BLaER1 (cell line): Measurements from ENCODE around the gene PHF14.

Experiments
- H3K27ac ChIP-seq: shearing (Covaris generic); formaldehyde crosslinking; 2 replicates; pipeline ENCODE4 v1.8.1; 2022
- H3K27me3 ChIP-seq: shearing (Covaris generic); formaldehyde crosslinking; 2 replicates; pipeline ENCODE4 v1.8.1; 2022
- H3K36me3 ChIP-seq: shearing (Covaris generic); formaldehyde crosslinking; 2 replicates; pipeline ENCODE4 v1.8.1; 2022
- H3K4me1 ChIP-seq: shearing (Covaris generic); formaldehyde crosslinking; 2 replicates; pipeline ENCODE4 v1.8.1; 2022
- H3K4me2 ChIP-seq: shearing (Covaris generic); formaldehyde crosslinking; 2 replicates; pipeline ENCODE4 v1.8.1; 2022
- H3K4me3 ChIP-seq: shearing (Covaris generic); formaldehyde crosslinking; 2 replicates; pipeline ENCODE4 v1.8.1; 2022
- H3K9ac ChIP-seq: shearing (Covaris generic); formaldehyde crosslinking; 2 replicates; pipeline ENCODE4 v1.8.1; 2022
- H3K9me3 ChIP-seq: shearing (Covaris generic); formaldehyde crosslinking; 2 replicates; pipeline ENCODE4 v1.8.1; 2022
- H4K20me1 ChIP-seq: shearing (Covaris generic); formaldehyde crosslinking; 2 replicates; pipeline ENCODE4 v1.8.1; 2022
- Cebpa-rat ChIP-seq: shearing (Covaris generic); IDR thresholded peaks from 2 replicates; pipeline ENCODE4 v1.8.1; 2022

PHF14 gene

GRCh38 chr7:11168650-11169170 is 195.0 kb downstream of the PHF14 start:
- Histone ChIP-seq H3K4me2 (no peak overlapping the region), H3K27me3 (no peaks in the 10 kb centered on the region), H3K4me1 (no peaks in the 10 kb centered on the region), H3K9me3 (no peaks in the 10 kb centered on the region), H3K27ac (no peak overlapping the region), H4K20me1 (no peaks in the 10 kb centered on the region), H3K4me3 (no peak overlapping the region), H3K9ac (no peak overlapping the region), H3K36me3 (no peaks in the 10 kb centered on the region; the same call in 1 of the 2 replicates)
- no peak for TF ChIP-seq Cebpa-rat

- Histone ChIP-seq H4K20me1 (no peaks in the 10 kb centered on the region), H3K9ac (no peak overlapping the region), H3K27ac (no peak overlapping the region), H3K4me2 (no peak overlapping the region), H3K27me3 (no peaks in the 10 kb centered on the region), H3K36me3 (no peaks in the 10 kb centered on the region), H3K4me1 (no peaks in the 10 kb centered on the region), H3K4me3 (no peak overlapping the region), H3K9me3 (no peaks in the 10 kb centered on the region)
- TF ChIP-seq Cebpa-rat = no peak
These were observed 196.5 kb downstream of the PHF14 start for GRCh38 chr7:11170175-11170574.

GRCh38 chr7:11170863-11171568 is 197.3 kb downstream of the PHF14 start:
- TF ChIP-seq Cebpa-rat = no peak
- H3K4me2 ChIP-seq = no peak overlapping the region
- no peaks in the 10 kb centered on the region for H4K20me1 ChIP-seq
- no peaks in the 10 kb centered on the region for H3K27me3 ChIP-seq
- H3K27ac ChIP-seq = no peak overlapping the region
- H3K9me3 ChIP-seq = no peaks in the 10 kb centered on the region
- no peak overlapping the region for H3K4me3 ChIP-seq
- H3K36me3 ChIP-seq = no peaks in the 10 kb centered on the region
- no peak overlapping the region for H3K9ac ChIP-seq
- H3K4me1 ChIP-seq = no peaks in the 10 kb centered on the region

- Histone ChIP-seq H3K9ac (no peak overlapping the region), H3K9me3 (no peaks in the 10 kb centered on the region), H3K27me3 (no peaks in the 10 kb centered on the region), H3K36me3 (no peaks in the 10 kb centered on the region), H3K4me2 (no peak overlapping the region), H3K4me3 (no peak overlapping the region), H3K27ac (no peak overlapping the region), H4K20me1 (no peaks in the 10 kb centered on the region), H3K4me1 (no peaks in the 10 kb centered on the region)
- no peak for TF ChIP-seq Cebpa-rat
These were observed 198.0 kb downstream of the PHF14 start for GRCh38 chr7:11171569-11172192.

- no peak overlapping the region for H3K27ac ChIP-seq
These were observed 199.2 kb downstream of the PHF14 start for GRCh38 chr7:11172835-11173234.

GRCh38 chr7:11175371-11175770 is 201.7 kb downstream of the PHF14 start:
- H3K36me3 ChIP-seq = no peaks in the 10 kb centered on the region
- H3K9ac ChIP-seq = no peak overlapping the region
- H3K9me3 ChIP-seq = no peaks in the 10 kb centered on the region
- H3K4me2 ChIP-seq = no peak overlapping the region
- H3K27me3 ChIP-seq = no peaks in the 10 kb centered on the region
- H4K20me1 ChIP-seq = no peaks in the 10 kb centered on the region
- no peaks in the 10 kb centered on the region for H3K4me1 ChIP-seq
- H3K4me3 ChIP-seq = no peak overlapping the region
- H3K27ac ChIP-seq = no peak overlapping the region
- no peak for TF ChIP-seq Cebpa-rat

More at GRCh38 chr7:11172835-11173234, 199.2 kb downstream of the PHF14 start:
- Histone ChIP-seq H3K27me3 (no peaks in the 10 kb centered on the region), H4K20me1 (no peaks in the 10 kb centered on the region), H3K4me3 (no peak overlapping the region), H3K9ac (no peak overlapping the region), H3K36me3 (no peaks in the 10 kb centered on the region), H3K4me2 (no peak overlapping the region), H3K4me1 (no peaks in the 10 kb centered on the region), H3K9me3 (no peaks in the 10 kb centered on the region)
- no peak for TF ChIP-seq Cebpa-rat

- Histone ChIP-seq H3K27ac (no peak overlapping the region), H3K36me3 (no peaks in the 10 kb centered on the region), H3K4me1 (no peaks in the 10 kb centered on the region), H4K20me1 (no peaks in the 10 kb centered on the region), H3K4me3 (no peak overlapping the region), H3K9me3 (no peaks in the 10 kb centered on the region), H3K9ac (no peak overlapping the region), H3K27me3 (no peaks in the 10 kb centered on the region), H3K4me2 (no peak overlapping the region)
- no peak for TF ChIP-seq Cebpa-rat
These were observed 202.2 kb downstream of the PHF14 start for GRCh38 chr7:11175887-11176286.

GRCh38 chr7:11176985-11177555 is 203.4 kb downstream of the PHF14 start:
- no peak overlapping the region for H3K27ac ChIP-seq

GRCh38 chr7:11177793-11178192 is 204.1 kb downstream of the PHF14 start:
- no peak for TF ChIP-seq Cebpa-rat
- no peak overlapping the region for H3K27ac ChIP-seq
- H3K9me3 ChIP-seq = no peaks in the 10 kb centered on the region
- H3K36me3 ChIP-seq = no peaks in the 10 kb centered on the region
- no peaks in the 10 kb centered on the region for H3K27me3 ChIP-seq
- H3K4me3 ChIP-seq = no peak overlapping the region
- H3K4me1 ChIP-seq = no peaks in the 10 kb centered on the region
- H3K9ac ChIP-seq = no peak overlapping the region
- H4K20me1 ChIP-seq = no peaks in the 10 kb centered on the region
- no peak overlapping the region for H3K4me2 ChIP-seq

More at GRCh38 chr7:11176985-11177555, 203.4 kb downstream of the PHF14 start:
- Histone ChIP-seq H4K20me1 (no peaks in the 10 kb centered on the region), H3K4me2 (no peak overlapping the region), H3K27me3 (no peaks in the 10 kb centered on the region), H3K9ac (no peak overlapping the region), H3K4me3 (no peak overlapping the region), H3K9me3 (no peaks in the 10 kb centered on the region), H3K4me1 (no peaks in the 10 kb centered on the region), H3K36me3 (no peaks in the 10 kb centered on the region)
- no peak for TF ChIP-seq Cebpa-rat

- Histone ChIP-seq H3K27me3 (no peaks in the 10 kb centered on the region), H4K20me1 (no peaks in the 10 kb centered on the region)
- TF ChIP-seq Cebpa-rat = no peak
These were observed 207.9 kb downstream of the PHF14 start for GRCh38 chr7:11181590-11181989.

More at GRCh38 chr7:11181590-11181989, 207.9 kb downstream of the PHF14 start:
- Histone ChIP-seq H3K4me1 (no peaks in the 10 kb centered on the region), H3K27ac (no peak overlapping the region), H3K4me2 (no peak overlapping the region), H3K36me3 (no peaks in the 10 kb centered on the region), H3K9ac (no peak overlapping the region), H3K4me3 (no peak overlapping the region), H3K9me3 (peaks cover 9% of the 10 kb centered on the region; the same call in 1 of the 2 replicates)
